Measurements from ENCODE around the gene ZNF664. TPM values are rescaled to one million over a fixed set of nuclear protein-coding genes. Genes with fewer than 3 reads are reported as not detected.

ZNF664 gene
- total and polyA plus RNA-seq, 10 of the 15 experiments (the other 5 are each of a cell fraction or from before 2014, with no cell fraction given) = 1.8 to 65.6 (median 30.8) TPM

GRCh38 chr12:123996581-123996980 is 23.6 kb downstream of the ZNF664 start:
- ChIA-PET SMC1A (ENCODE audit: uncharacterized antibody, unreplicated experiment) (interaction anchor here (3.1 kb wide), 1 partner anchor 10 kb away, joined by 11 read pairs; no protein-coding TSS in a partner anchor), POLR2A (no interaction called here), RAD21 (ENCODE audit: unreplicated experiment) (no interaction called here), CTCF (interaction anchor here (1.1 to 4.5 kb wide), 4 partner anchors 10 to 36 kb away, joined by 3 to 18 read pairs (median 14); no protein-coding TSS in a partner anchor)
- intact Hi-C loops (cut with micrococcal nuclease; ENCODE audit: unreplicated experiment) (no loop called here), in situ Hi-C loops (cut with MboI) (no loop called here)
- DNase-seq (ENCODE audit: low read depth, low spot score) (no peak), FAIRE-seq (no peak), ATAC-seq (no peak)
- Histone ChIP-seq H3K79me2 (ENCODE audit: control insufficient read depth, insufficient read depth, low read length) (no peaks in the 10 kb centered on the region), H3K9me3 (replicated peaks; ENCODE audit: control insufficient read depth, insufficient read depth, low read length) (no peaks in the 10 kb centered on the region), H2AFZ (ENCODE audit: control insufficient read depth, low read depth, low read length) (no peak overlapping the region), H3K27ac (ENCODE audit: control insufficient read depth, insufficient read depth) (no peak overlapping the region), H3K4me3 (no peak overlapping the region), H3K36me3 (ENCODE audit: control insufficient read depth in 2 of 2, insufficient read depth in 2 of 2, low read length in 1 of 2) (peaks cover 4 to 12% of the 10 kb centered on the region in 2 experiments), H4K20me1 (ENCODE audit: control insufficient read depth, insufficient read depth) (no peaks in the 10 kb centered on the region; the same call in 1 of the 2 replicates), H3K4me2 (ENCODE audit: control insufficient read depth, insufficient read depth) (no peak overlapping the region), H3K9ac (ENCODE audit: control insufficient read depth, insufficient read depth, low read length) (no peak overlapping the region), H3K27me3 (replicated peaks in 1 of 2; ENCODE audit: control insufficient read depth in 2 of 2, insufficient read depth in 2 of 2, low read length in 1 of 2) (no peaks in the 10 kb centered on the region), H3K4me1 (ENCODE audit: control insufficient read depth, insufficient read depth, low read length) (no peaks in the 10 kb centered on the region)
- WGBS (ENCODE audit: insufficient coverage, insufficient replicate concordance, low lambda C conversion rate, missing lambda C conversion rate) = 97% methylated on average over 6 of the region's 6 CpGs
- TF ChIP-seq IRF5 (IDR thresholded peaks at IDR 0.05; ENCODE audit: borderline replicate concordance) (no peak), RB1 (IDR thresholded peaks at IDR 0.05; ENCODE audit: borderline replicate concordance) (no peak), CTCF (IDR thresholded peaks at IDR 0.05 in 2 of 3, conservative IDR thresholded peaks at IDR 0.05 in 1 of 3; ENCODE audit: control insufficient read depth in 2 of 3, extremely low read depth in 1 of 3, insufficient read depth in 1 of 3, low read depth in 3 of 3, low read length in 3 of 3) (no peak), HDGF (IDR thresholded peaks at IDR 0.05) (no peak), CHD1 (IDR thresholded peaks at IDR 0.05; ENCODE audit: low read depth, low read length) (no peak), STAT1 (conservative IDR thresholded peaks at IDR 0.05) (no peak), NKRF (conservative IDR thresholded peaks at IDR 0.05) (no peak)
- no TSS peak for BruUV-seq (replicated peaks)

Measured in GM12878 (cell line).